ENCODE data around the gene C9orf50.

The C9orf50 gene

DNA sequence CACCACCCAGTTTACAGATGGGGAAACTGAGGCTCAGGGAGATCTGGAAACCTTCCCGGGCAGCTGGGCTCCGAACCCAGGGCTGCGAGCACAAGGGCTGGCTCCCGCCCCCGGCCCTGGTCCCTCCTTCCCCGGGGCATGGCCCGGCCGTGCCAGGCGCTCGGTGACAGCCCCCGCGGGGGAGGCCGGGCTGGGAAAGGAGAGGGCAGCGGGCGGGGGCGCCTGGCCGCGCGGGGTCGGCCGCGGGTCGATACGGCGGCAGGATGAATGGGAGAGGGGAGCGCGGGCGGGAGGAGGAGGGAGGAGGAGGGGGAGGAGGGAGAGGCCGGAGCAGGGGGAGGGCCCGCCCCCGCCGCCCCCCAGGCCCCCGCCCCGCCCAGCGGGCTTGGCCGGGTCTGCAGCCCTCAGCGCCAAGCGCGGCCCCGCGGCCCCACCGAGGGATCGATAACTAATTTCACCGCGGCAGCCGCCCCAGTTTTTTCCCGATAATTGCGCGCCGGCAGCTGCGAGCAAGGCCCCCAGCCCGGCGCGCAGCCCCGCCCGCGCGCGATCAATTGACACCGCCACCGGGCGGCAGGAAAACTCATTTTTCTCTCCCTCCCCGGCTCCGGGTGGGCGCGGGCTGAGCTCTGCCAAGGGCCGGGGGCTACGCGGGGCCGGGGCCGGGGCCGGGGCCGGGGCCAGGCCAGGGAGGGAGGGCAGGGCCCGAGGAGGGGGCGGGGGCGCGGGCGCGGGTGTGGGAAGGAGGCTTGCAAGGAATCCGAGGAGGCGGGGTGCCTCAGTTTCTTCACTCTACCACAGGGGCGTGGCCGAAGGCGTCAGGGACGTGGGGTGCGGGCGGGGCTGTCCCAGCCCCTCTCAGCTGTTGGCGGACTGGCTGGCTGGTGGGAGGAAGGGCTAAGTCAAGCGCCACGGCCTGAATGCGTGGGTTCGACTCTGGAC is 52.1 kb downstream of the C9orf50 start (continued):
- TF ChIP-seq, protein P1, sequence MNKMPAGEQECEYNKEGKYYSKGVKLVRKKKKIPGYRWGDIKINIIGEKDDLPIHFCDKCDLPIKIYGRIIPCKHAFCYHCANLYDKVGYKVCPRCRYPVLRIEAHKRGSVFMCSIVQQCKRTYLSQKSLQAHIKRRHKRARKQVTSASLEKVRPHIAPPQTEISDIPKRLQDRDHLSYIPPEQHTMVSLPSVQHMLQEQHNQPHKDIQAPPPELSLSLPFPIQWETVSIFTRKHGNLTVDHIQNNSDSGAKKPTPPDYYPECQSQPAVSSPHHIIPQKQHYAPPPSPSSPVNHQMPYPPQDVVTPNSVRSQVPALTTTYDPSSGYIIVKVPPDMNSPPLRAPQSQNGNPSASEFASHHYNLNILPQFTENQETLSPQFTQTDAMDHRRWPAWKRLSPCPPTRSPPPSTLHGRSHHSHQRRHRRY (tag by site-specific recombination; IDR thresholded peaks at IDR 0.05) = no peak
- TF ChIP-seq ZNF433 (tag by site-specific recombination; IDR thresholded peaks at IDR 0.05; ENCODE audit: low read depth) (no peak), ZNF571 (tag by site-specific recombination; IDR thresholded peaks at IDR 0.05) (no peak), ZNF560 (tag by site-specific recombination; IDR thresholded peaks at IDR 0.05; ENCODE audit: borderline replicate concordance) (no peak), ZNF423 (tag by site-specific recombination; IDR thresholded peaks at IDR 0.05) (no peak), KLF9 (tag by site-specific recombination; IDR thresholded peaks at IDR 0.05; ENCODE audit: low read depth) (peak; percentile 46; the same call in 1 of the 2 replicates), ZNF248 (tag by site-specific recombination; IDR thresholded peaks at IDR 0.05) (no peak), ZNF292 (tag by site-specific recombination; IDR thresholded peaks at IDR 0.05; ENCODE audit: borderline replicate concordance, low read depth) (no peak), ZNF350 (tag by site-specific recombination; IDR thresholded peaks at IDR 0.05) (no peak), ZBTB1 (tag by site-specific recombination; IDR thresholded peaks at IDR 0.05) (no peak), KLF1 (tag by site-specific recombination; IDR thresholded peaks at IDR 0.05) (peak; percentile 39; the same call in 1 of the 2 replicates), ZSCAN23 (tag by site-specific recombination; IDR thresholded peaks at IDR 0.05) (no peak), ZNF621 (tag by site-specific recombination; IDR thresholded peaks at IDR 0.05) (no peak), ZNF121 (tag by site-specific recombination; IDR thresholded peaks at IDR 0.05) (no peak), SP2 (tag by site-specific recombination; IDR thresholded peaks at IDR 0.05) (peak; percentile 8), ZNF830 (tag by site-specific recombination; IDR thresholded peaks at IDR 0.05; ENCODE audit: low read depth) (no peak), ZNF629 (tag by site-specific recombination; IDR thresholded peaks at IDR 0.05) (no peak), ZNF140 (tag by site-specific recombination; IDR thresholded peaks at IDR 0.05) (no peak), ZNF311 (tag by site-specific recombination; IDR thresholded peaks at IDR 0.05; ENCODE audit: borderline replicate concordance) (no peak), ZNF558 (tag by site-specific recombination; IDR thresholded peaks at IDR 0.05) (no peak), MZF1 (tag by site-specific recombination; IDR thresholded peaks at IDR 0.05; ENCODE audit: borderline replicate concordance) (no peak), ZNF48 (tag by site-specific recombination; IDR thresholded peaks at IDR 0.05) (no peak), ZNF791 (tag by site-specific recombination; IDR thresholded peaks at IDR 0.05) (no peak), ZNF37A (tag by site-specific recombination; IDR thresholded peaks at IDR 0.05) (no peak), FEZF1 (tag by site-specific recombination; IDR thresholded peaks at IDR 0.05) (no peak)
- TF ChIP-seq, protein P2, sequence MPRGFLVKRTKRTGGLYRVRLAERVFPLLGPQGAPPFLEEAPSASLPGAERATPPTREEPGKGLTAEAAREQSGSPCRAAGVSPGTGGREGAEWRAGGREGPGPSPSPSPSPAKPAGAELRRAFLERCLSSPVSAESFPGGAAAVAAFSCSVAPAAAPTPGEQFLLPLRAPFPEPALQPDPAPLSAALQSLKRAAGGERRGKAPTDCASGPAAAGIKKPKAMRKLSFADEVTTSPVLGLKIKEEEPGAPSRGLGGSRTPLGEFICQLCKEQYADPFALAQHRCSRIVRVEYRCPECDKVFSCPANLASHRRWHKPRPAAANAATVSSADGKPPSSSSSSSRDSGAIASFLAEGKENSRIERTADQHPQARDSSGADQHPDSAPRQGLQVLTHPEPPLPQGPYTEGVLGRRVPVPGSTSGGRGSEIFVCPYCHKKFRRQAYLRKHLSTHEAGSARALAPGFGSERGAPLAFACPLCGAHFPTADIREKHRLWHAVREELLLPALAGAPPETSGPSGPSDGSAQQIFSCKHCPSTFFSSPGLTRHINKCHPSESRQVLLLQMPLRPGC (tag by site-specific recombination; IDR thresholded peaks at IDR 0.05) = no peak
- TF ChIP-seq, protein P3, sequence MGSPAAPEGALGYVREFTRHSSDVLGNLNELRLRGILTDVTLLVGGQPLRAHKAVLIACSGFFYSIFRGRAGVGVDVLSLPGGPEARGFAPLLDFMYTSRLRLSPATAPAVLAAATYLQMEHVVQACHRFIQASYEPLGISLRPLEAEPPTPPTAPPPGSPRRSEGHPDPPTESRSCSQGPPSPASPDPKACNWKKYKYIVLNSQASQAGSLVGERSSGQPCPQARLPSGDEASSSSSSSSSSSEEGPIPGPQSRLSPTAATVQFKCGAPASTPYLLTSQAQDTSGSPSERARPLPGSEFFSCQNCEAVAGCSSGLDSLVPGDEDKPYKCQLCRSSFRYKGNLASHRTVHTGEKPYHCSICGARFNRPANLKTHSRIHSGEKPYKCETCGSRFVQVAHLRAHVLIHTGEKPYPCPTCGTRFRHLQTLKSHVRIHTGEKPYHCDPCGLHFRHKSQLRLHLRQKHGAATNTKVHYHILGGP (tag by site-specific recombination; IDR thresholded peaks at IDR 0.05) = no peak
- TF ChIP-seq, protein P4, sequence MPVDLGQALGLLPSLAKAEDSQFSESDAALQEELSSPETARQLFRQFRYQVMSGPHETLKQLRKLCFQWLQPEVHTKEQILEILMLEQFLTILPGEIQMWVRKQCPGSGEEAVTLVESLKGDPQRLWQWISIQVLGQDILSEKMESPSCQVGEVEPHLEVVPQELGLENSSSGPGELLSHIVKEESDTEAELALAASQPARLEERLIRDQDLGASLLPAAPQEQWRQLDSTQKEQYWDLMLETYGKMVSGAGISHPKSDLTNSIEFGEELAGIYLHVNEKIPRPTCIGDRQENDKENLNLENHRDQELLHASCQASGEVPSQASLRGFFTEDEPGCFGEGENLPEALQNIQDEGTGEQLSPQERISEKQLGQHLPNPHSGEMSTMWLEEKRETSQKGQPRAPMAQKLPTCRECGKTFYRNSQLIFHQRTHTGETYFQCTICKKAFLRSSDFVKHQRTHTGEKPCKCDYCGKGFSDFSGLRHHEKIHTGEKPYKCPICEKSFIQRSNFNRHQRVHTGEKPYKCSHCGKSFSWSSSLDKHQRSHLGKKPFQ (tag by site-specific recombination; IDR thresholded peaks at IDR 0.05) = no peak
- TF ChIP-seq, protein P5, sequence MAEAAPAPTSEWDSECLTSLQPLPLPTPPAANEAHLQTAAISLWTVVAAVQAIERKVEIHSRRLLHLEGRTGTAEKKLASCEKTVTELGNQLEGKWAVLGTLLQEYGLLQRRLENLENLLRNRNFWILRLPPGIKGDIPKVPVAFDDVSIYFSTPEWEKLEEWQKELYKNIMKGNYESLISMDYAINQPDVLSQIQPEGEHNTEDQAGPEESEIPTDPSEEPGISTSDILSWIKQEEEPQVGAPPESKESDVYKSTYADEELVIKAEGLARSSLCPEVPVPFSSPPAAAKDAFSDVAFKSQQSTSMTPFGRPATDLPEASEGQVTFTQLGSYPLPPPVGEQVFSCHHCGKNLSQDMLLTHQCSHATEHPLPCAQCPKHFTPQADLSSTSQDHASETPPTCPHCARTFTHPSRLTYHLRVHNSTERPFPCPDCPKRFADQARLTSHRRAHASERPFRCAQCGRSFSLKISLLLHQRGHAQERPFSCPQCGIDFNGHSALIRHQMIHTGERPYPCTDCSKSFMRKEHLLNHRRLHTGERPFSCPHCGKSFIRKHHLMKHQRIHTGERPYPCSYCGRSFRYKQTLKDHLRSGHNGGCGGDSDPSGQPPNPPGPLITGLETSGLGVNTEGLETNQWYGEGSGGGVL (tag by site-specific recombination; IDR thresholded peaks at IDR 0.05) = peak; percentile 80
- TF ChIP-seq, protein P6, sequence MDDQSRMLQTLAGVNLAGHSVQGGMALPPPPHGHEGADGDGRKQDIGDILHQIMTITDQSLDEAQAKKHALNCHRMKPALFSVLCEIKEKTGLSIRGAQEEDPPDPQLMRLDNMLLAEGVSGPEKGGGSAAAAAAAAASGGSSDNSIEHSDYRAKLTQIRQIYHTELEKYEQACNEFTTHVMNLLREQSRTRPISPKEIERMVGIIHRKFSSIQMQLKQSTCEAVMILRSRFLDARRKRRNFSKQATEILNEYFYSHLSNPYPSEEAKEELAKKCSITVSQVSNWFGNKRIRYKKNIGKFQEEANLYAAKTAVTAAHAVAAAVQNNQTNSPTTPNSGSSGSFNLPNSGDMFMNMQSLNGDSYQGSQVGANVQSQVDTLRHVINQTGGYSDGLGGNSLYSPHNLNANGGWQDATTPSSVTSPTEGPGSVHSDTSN (CRISPR knock-in tag; IDR thresholded peaks at IDR 0.05) = no peak
- TF ChIP-seq, protein P7, sequence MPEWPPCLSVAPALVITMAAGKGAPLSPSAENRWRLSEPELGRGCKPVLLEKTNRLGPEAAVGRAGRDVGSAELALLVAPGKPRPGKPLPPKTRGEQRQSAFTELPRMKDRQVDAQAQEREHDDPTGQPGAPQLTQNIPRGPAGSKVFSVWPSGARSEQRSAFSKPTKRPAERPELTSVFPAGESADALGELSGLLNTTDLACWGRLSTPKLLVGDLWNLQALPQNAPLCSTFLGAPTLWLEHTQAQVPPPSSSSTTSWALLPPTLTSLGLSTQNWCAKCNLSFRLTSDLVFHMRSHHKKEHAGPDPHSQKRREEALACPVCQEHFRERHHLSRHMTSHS (tag by site-specific recombination; IDR thresholded peaks at IDR 0.05) = no peak
